Brain microvascular endothelial cell (primary cell): ENCODE data around the gene TACR2.

Experiments
- DNase-seq: peaks from one replicate; pipeline ENCODE4 v3.0.0-alpha.2; 2020
- H3K27ac ChIP-seq: fragments of 250-450 bp; sonication (Bioruptor Pico); 2 replicates; pipeline ENCODE4 v1.5.1; 2020; ENCODE audit warnings: mild to moderate bottlenecking, moderate library complexity
- H3K27me3 ChIP-seq: fragments of 250-450 bp; sonication (Bioruptor Pico); replicated peaks from 2 replicates; pipeline ENCODE4 v1.5.1; 2020; ENCODE audit warnings: mild to moderate bottlenecking
- H3K36me3 ChIP-seq: fragments of 250-450 bp; sonication (Bioruptor Pico); replicated peaks from 2 replicates; pipeline ENCODE4 v1.5.1; 2020; ENCODE audit warnings: mild to moderate bottlenecking
- H3K4me3 ChIP-seq: 2 replicates; pipeline ENCODE4 v1.5.1; 2011; ENCODE audit warnings: low read depth, mild to moderate bottlenecking, control low read depth, low read length, moderate library complexity
- CTCF ChIP-seq: IDR thresholded peaks from 2 replicates; pipeline ENCODE4 v1.5.1; 2011; ENCODE audit warnings: low read depth, mild to moderate bottlenecking, moderate library complexity, low read length, control low read depth, inconsistent platforms; ENCODE audit errors: missing control alignments
- in situ Hi-C: cut with HindIII; loops from 2 replicates; pipeline ENCODE4 v1.10.0; 2017; ENCODE audit warnings: low sequenced_read_pairs, low pct_ligation_motif_present

TACR2 gene

GRCh38 chr10:69458430-69459100, 41.8 kb upstream of the TACR2 start:
- H3K36me3 ChIP-seq: no peaks in the 10 kb centered on the region
- DNase-seq: no peak
- H3K4me3 ChIP-seq: no peak overlapping the region
- no peak overlapping the region for H3K27ac ChIP-seq
- no peaks in the 10 kb centered on the region for H3K27me3 ChIP-seq
- in situ Hi-C loops: no loop called here
- TF ChIP-seq CTCF: no peak

- in situ Hi-C loops: no loop called here
- DNase-seq: no peak
- H3K4me3 ChIP-seq: no peak overlapping the region
- no peak for TF ChIP-seq CTCF
- H3K27ac ChIP-seq: no peak overlapping the region
- no peaks in the 10 kb centered on the region for H3K36me3 ChIP-seq
- H3K27me3 ChIP-seq: no peaks in the 10 kb centered on the region
Observed at GRCh38 chr10:69457771-69458237, 41.1 kb upstream of the TACR2 start.

- Histone ChIP-seq H3K4me3 (no peak overlapping the region), H3K27ac (no peak overlapping the region), H3K27me3 (no peaks in the 10 kb centered on the region), H3K36me3 (no peaks in the 10 kb centered on the region)
- in situ Hi-C loops: no loop called here
- TF ChIP-seq CTCF: no peak
- no peak for DNase-seq
Observed at GRCh38 chr10:69456880-69457693, 40.4 kb upstream of the TACR2 start.

GRCh38 chr10:69455006-69455763, 38.5 kb upstream of the TACR2 start:
- Histone ChIP-seq H3K27ac (no peak overlapping the region), H3K36me3 (no peaks in the 10 kb centered on the region), H3K27me3 (no peaks in the 10 kb centered on the region), H3K4me3 (no peak overlapping the region)
- in situ Hi-C loops: no loop called here
- DNase-seq: no peak
- TF ChIP-seq CTCF: no peak

- TF ChIP-seq CTCF: no peak
- no peaks in the 10 kb centered on the region for H3K27me3 ChIP-seq
- H3K36me3 ChIP-seq: no peaks in the 10 kb centered on the region
- no peak for DNase-seq
- in situ Hi-C loops: no loop called here
- H3K4me3 ChIP-seq: no peak overlapping the region
- no peak overlapping the region for H3K27ac ChIP-seq
Observed at GRCh38 chr10:69453795-69454194, 37.1 kb upstream of the TACR2 start.
